Fibroblast of skin of left quadriceps (primary cell): ENCODE measurements around the gene MNS1.
"Not testable (repeated sequence)": the region's sequence is repeated elsewhere in the genome, so short reads cannot be mapped to it uniquely, and the experiment has no call there.

Experiments used
- DNase-seq, 2 experiments: peaks; one replicate each; pipeline ENCODE4 v3.0.0-alpha.2; 2013; ENCODE audit warnings: low read depth in 2 of 2

The MNS1 gene, protein sequence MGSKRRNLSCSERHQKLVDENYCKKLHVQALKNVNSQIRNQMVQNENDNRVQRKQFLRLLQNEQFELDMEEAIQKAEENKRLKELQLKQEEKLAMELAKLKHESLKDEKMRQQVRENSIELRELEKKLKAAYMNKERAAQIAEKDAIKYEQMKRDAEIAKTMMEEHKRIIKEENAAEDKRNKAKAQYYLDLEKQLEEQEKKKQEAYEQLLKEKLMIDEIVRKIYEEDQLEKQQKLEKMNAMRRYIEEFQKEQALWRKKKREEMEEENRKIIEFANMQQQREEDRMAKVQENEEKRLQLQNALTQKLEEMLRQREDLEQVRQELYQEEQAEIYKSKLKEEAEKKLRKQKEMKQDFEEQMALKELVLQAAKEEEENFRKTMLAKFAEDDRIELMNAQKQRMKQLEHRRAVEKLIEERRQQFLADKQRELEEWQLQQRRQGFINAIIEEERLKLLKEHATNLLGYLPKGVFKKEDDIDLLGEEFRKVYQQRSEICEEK

DNA sequence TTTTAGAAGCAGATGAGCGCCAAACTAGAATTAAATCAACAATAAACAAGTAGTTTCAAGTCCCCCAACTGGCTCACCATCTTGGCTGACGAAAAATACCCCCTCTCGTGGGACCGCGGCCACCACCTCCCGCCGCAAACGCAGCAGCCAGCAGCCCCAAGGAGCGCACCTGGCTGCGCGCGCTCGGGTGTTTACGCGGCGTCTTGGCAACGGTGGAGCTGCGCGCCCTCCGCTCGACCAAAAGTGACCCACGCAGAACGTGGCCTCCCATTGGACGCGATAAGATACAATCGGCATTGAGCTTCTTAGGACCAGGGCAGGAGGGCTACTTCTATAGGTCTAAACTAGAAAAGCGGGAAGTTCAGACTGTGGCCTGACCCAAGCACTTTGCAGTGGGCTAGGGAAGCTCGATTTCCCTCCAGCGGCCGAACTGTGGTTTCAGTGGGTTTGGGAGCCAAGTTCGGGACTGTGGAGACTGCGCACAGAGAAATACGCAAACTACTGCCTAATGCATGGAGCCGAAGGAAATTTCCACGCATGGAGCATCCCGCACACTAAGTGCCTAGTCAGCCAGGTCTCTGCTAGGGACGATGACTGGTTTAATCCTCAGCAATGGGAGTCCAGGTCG is at the start of gene MNS1:
Gene MNS1, minus strand, starts transcription at position 245 of the 628 bp plus-strand sequence. Its CDS starts 165 bp downstream, at position 80.
- peak; percentile 88 to 89 for DNase-seq

GRCh38 chr15:56496635-56497034 is 31.7 kb upstream of the MNS1 start:
- peak; percentile 47 to 51 for DNase-seq

DNA sequence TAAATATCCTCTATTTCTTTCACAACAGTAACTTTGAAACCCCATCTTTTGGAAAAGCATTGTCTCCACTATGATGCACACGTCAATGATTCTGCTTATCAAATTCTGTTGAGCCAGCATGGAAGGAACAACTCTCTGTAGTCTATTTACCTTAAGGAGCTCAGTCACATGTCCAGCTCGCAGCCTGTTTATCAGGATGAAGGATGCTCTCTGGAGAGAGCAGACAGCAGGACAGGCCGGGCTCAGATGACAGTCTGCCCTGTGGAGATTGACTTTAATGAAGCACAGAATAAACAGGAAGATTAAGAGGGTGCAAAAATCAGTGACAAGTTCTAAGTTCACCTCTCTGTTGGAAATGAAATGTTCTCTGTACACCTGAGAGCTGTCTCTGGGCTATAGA is 30.6 kb upstream of the MNS1 start:
- no peak for DNase-seq

DNA sequence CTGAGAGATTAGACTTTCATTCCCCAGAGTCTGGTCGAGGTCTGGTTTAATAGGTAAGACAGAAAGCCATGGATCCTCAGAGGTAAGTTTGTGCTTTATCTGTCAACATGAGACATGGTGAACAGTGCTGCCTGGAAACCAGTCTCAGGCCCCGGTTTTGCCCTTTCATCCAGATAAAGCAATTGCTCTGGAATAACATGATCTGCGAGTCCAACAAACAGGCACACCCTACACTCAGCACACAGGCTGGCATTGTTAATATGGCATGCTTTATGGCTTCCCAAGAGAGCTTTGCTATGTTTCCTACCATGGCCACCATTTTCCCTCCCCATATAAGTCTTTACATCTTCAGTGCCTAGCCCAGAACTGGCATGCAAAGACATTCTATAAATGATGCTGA is 30.1 kb upstream of the MNS1 start:
- DNase-seq = no peak

- no peak for DNase-seq
Observed at GRCh38 chr15:56492791-56493555, 28.0 kb upstream of the MNS1 start.

DNA sequence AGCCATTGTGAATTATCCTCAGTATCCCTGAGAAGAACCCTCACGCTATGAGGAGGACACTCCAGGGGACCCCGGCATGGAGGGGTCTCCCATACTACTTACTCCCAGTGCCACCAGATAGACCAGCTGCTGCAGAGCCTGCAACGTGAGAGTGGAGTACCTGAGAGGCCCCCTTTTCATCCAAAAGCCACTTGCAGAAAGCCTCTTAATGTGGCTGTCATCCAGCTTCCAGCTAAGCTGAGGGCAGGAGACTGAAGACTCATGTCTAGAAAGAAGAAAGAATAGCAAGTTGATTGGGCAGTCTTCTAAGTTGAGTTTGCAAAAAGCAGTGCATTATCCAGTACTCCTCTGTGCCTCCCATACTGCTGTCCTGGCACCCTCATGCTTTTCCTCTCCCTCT is 27.3 kb upstream of the MNS1 start:
- DNase-seq = no peak

- peak; percentile 35 to 36 for DNase-seq
Observed at GRCh38 chr15:56491110-56491722, 26.3 kb upstream of the MNS1 start.

- DNase-seq = no peak
Observed at GRCh38 chr15:56490461-56490860, 25.5 kb upstream of the MNS1 start.

DNA sequence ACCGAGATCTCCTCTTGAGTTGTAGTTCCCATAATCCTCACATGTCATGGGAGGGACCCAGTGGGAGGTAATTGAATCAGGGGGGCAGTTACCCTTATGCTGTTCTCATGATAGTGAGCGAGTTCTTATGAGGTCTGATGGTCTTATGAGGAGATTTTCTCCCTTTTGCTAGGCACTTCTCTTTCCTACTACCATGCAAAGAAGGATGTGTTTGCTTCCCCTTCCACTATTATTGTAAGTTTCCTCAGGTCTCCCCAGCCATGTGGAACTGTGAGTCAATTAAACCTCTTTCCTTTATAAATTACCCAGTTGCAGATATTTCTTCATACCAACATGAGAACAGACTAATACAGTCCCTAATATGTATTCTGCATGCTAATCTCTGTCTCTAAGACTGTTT is 21.3 kb upstream of the MNS1 start:
- DNase-seq = not testable (repeated sequence)

DNA sequence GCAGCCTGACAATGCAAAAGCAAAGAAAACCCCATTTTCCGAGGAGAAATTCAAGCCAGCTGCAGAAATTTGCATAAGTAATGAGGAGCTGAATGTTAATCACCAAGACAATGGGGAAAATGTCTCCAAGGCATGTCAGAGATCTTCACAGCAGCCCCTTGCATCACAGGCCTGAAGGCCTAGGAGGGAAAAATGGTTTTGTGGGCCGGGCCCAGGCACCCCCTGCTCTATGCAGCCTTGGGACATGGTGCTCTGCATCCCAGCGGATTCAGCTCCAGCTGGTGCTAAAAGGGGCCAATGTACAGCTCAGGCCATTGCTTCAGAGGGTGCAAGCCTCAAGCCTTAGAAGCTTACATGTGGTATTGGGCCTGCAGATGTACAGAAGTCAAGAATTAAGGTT is 20.5 kb upstream of the MNS1 start:
- DNase-seq = not testable (repeated sequence)

- peak in 1 of 2 experiments; percentile 12 for DNase-seq
Observed at GRCh38 chr15:56484287-56484686, 19.4 kb upstream of the MNS1 start.

DNA sequence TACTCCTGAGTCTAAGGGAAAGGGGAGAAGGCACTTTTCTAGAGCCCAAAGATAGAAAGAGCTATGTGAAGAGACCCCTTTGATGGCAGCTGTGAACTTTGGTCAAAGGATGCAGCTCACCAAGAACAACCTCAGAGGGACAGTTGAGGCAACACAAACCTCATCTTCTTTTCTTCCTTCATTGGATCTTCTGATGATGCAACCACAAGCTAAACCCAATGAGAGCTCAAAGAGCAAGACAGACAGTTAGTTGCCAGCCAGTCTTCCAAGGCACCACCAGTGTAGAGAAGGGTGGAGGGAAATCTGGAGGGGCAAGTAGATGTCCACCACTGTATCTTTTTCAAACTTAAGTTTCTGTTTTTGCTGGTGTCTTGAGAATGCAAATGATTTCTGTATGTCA is 10.4 kb upstream of the MNS1 start:
- no peak for DNase-seq

DNA sequence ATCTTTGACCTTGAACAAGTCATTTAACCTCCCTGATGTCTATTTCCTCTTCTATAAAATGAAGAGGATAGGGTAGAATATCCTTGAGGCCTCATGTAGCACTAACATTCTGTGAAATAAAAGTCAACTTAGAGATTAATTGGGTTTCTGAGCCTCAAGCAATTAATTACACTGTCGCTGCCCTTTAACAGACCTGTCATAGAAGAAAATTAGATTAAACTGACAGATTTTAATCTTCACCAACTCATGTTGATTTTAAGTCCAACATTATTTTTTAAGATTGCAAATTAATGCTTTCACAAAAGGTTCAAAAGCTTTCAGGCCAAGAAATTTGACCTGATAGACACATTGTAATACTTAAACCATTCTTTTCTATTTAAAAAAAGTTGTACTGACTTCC is 8.1 kb upstream of the MNS1 start:
- DNase-seq = no peak

DNA sequence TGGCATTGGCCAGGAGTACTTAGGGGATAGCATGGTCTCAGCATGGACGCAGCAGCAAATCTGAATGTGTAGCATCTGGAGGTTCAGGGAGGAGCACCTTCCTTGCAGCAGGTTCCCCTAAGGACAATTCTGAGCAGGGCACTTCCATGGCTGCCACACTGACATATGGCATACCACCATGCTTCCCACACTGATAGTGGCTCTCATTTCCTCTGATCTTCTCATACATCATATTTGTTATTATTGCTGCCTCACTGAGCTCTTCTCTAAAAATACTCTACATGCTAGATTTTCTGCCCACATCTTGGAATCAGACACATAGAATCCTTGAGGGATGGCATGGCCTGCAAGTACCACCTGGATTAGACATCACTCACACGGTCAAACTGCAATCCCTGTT is 7.3 kb upstream of the MNS1 start:
- DNase-seq = no peak

- no peak for DNase-seq
Observed at GRCh38 chr15:56471440-56472069, 6.6 kb upstream of the MNS1 start.

DNA sequence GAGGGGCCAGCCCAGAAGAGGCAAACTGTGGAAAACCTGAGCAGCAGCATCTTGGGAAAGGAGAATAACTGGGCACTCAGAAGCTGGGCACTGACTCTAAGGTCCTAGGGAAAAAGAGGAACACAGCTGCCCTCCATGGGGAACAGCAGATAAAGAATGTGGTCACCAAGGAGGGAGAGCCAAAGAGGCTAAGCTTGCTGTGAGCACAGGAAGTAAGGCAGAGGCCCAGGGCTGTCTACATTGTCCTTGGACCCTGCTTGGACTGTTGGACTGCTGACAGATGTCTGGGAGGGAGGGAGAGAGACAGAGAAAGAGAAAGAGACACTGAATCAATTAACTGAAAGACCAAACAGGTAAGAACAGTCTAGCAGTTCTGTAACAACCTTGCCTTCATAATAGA is 4.5 kb upstream of the MNS1 start:
- no peak for DNase-seq

DNA sequence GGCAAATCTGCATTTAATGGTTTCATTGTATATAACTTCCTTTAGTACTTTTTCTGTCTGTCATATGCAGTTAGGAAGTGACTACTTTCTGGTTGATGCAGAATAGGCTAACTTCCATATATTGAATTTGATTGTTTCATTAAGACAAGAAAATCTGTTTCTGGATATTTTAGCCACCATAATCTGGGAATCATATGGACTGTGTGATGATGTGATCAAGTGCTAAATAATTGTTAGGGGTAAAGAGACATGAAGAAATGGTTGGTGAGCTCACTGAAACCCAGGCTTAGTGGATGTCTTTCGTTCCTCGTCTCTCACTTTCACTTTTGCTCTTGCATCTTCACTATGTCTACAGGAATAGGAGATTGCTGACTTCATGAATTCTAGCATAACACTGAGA is 3.5 kb upstream of the MNS1 start:
- no peak for DNase-seq

- DNase-seq = no peak
Observed at GRCh38 chr15:56467616-56468015, 2.7 kb upstream of the MNS1 start.

DNA sequence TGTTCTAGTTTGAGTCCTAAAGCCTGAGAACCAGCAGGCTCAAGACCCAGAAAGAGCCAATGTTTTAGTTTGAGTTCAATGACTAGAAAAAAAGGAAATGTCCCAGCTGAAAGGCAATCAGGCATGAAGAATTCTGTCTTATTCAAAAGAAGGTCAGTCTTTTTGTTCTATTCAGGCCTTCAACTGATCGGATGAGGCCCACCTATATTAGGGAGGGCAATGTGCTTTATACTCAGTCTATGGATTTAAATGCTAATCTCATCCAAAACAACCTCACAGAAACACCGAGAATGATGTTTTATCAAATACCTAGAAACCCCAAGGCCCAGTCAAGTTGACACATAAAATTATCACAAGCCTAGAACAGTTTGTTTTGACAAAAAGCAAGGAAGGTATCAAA is 4.0 kb downstream of the MNS1 start:
- DNase-seq = no peak

DNA sequence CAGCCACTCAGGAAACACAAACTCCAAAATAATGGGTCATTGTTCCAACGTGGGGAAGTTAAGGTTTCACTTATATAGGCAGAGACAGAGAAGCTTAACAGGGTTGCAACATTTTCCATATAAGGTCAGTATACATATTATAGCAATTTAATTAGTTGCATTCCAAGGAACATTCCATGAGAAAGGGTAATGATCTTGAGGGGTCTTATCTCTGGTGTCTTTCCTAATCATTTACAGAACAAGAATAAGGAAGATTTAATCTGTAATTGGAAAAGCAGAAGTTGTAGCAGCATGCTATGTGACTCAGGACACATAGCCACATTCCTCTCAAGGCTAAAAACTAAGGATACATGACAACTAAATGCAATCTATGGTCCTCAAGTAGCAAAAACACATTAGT is 4.9 kb downstream of the MNS1 start:
- peak; percentile 40 to 42 for DNase-seq

DNA sequence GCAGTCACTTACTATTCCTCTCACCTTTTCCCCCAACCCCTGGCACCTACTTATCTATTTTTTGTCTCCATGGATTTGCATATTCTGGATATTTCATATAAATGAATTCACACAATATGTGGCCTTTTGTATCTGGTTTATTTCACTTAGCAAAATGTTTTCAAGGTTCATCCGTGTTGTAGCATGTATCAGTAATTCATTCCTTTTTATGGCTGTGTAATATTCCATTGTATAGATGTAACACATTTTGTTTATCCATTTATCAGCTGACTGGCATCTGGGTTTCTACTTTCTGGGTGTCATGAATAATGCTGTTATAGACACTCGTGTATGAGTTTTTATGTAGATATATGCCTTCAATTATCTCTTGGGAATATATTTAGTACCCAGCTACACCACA is 5.8 kb downstream of the MNS1 start:
- no peak for DNase-seq

GRCh38 chr15:56456229-56456628 is 8.7 kb downstream of the MNS1 start:
- DNase-seq = no peak
